A549 (cell line): ENCODE data around the gene RTL1.

ENCODE experiments used
- EP300 ChIP-seq, 2 experiments: fragments of >200 bp; sonication (Bioruptor Twin); formaldehyde crosslinking; IDR thresholded peaks; 2 replicates in 1 of 2; 3 replicates in 1 of 2; pipeline ENCODE4 v1.6.1; 2016 to 2017
- NR3C1 ChIP-seq: fragments of >200 bp; sonication (Bioruptor Twin); formaldehyde crosslinking; IDR thresholded peaks from 3 replicates; pipeline ENCODE4 v1.6.1; 2017
- POLR2A ChIP-seq: IDR thresholded peaks from 2 replicates; pipeline ENCODE4 v1.6.1; 2012; ENCODE audit warnings: mild to moderate bottlenecking, low read length
- TF ChIP-seq, protein P1 (sequence below): fragments of >200 bp; sonication (Bioruptor Twin); formaldehyde crosslinking; IDR thresholded peaks from 3 replicates; pipeline ENCODE4 v1.5.1; 2016

DNA sequence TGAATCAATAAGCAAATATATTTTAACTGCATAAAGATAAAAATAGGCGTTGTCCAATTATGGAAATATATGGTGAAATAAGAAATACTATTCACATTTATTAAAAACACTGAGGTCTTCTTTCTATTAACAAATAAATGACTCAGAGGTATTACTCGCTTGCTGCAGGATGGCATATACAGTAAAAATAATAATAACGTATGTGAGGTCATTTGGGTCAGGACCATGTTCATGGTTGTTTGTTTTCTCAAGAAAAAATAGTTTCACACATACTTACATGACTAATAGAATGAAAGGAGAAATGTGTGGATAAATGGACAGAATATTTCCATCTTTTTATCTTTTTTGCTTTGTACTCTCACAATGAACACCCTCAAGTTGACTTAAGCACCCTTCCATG is 46.5 kb upstream of the RTL1 start:
- TF ChIP-seq, protein P1, sequence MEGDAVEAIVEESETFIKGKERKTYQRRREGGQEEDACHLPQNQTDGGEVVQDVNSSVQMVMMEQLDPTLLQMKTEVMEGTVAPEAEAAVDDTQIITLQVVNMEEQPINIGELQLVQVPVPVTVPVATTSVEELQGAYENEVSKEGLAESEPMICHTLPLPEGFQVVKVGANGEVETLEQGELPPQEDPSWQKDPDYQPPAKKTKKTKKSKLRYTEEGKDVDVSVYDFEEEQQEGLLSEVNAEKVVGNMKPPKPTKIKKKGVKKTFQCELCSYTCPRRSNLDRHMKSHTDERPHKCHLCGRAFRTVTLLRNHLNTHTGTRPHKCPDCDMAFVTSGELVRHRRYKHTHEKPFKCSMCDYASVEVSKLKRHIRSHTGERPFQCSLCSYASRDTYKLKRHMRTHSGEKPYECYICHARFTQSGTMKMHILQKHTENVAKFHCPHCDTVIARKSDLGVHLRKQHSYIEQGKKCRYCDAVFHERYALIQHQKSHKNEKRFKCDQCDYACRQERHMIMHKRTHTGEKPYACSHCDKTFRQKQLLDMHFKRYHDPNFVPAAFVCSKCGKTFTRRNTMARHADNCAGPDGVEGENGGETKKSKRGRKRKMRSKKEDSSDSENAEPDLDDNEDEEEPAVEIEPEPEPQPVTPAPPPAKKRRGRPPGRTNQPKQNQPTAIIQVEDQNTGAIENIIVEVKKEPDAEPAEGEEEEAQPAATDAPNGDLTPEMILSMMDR, result no peak
- TF ChIP-seq NR3C1 (no peak), POLR2A (no peak), EP300 (IDR thresholded peaks at IDR 0.05) (no peak)
